ENCODE measurements around the gene TSPOAP1.
A peak's percentile ranks its signal among the peaks of the same experiment; 100 is the strongest.

TSPOAP1 gene

GRCh38 chr17:58316260-58316960 lies 12.2 kb downstream of the TSPOAP1 start:
- no peak for DNase-seq

- no peak for DNase-seq
Measured at GRCh38 chr17:58315750-58316149, 12.8 kb downstream of the TSPOAP1 start.

- no peak for DNase-seq
Measured at GRCh38 chr17:58315281-58315711, 13.3 kb downstream of the TSPOAP1 start.

GRCh38 chr17:58314706-58315015 lies 13.9 kb downstream of the TSPOAP1 start:
- DNase-seq, result no peak

GRCh38 chr17:58313815-58314705 lies 14.5 kb downstream of the TSPOAP1 start:
- DNase-seq, result peak; percentile 54

- no peak for DNase-seq
Measured at GRCh38 chr17:58312829-58313228, 15.8 kb downstream of the TSPOAP1 start.

GRCh38 chr17:58312021-58312630 lies 16.5 kb downstream of the TSPOAP1 start:
- DNase-seq, result no peak

- DNase-seq, result no peak
Measured at GRCh38 chr17:58311429-58311894, 17.1 kb downstream of the TSPOAP1 start.

- DNase-seq, result no peak
Measured at GRCh38 chr17:58310511-58311428, 17.8 kb downstream of the TSPOAP1 start.

GRCh38 chr17:58309918-58310259 lies 18.7 kb downstream of the TSPOAP1 start:
- DNase-seq, result no peak

GRCh38 chr17:58308985-58309917 lies 19.3 kb downstream of the TSPOAP1 start:
- DNase-seq, result no peak

GRCh38 chr17:58308173-58308984 lies 20.2 kb downstream of the TSPOAP1 start:
- DNase-seq, result peak; percentile 31

- no peak for DNase-seq
Measured at GRCh38 chr17:58307468-58308172, 21.0 kb downstream of the TSPOAP1 start.

- DNase-seq, result no peak
Measured at GRCh38 chr17:58306131-58306951, 22.3 kb downstream of the TSPOAP1 start.

- no peak for DNase-seq
Measured at GRCh38 chr17:58305626-58306025, 23.0 kb downstream of the TSPOAP1 start.

- no peak for DNase-seq
Measured at GRCh38 chr17:58304750-58305486, 23.7 kb downstream of the TSPOAP1 start.

- DNase-seq, result peak; percentile 75
Measured at GRCh38 chr17:58303971-58304749, 24.4 kb downstream of the TSPOAP1 start.

Measured in DMS53 (cell line).